A673 (cell line): ENCODE results near the gene KISS1. TPM values are rescaled to one million over a fixed set of nuclear protein-coding genes. Genes with fewer than 3 reads are reported as not detected.

Source experiments
- Bru-seq: library from RNA; stranded (reverse); fragments of 400-500 nt; gene quantifications from one replicate; lab custom pipeline; 2021; lab: Mats Ljungman, UMichigan
- BruChase-seq, 2 experiments: library from RNA; stranded (reverse); fragments of 400-500 nt; gene quantifications; one replicate each; lab custom pipeline; 2021; lab: Mats Ljungman, UMichigan
- BruUV-seq: library from RNA; stranded (reverse); fragments of 400-500 nt; replicated peaks from 2 replicates; lab custom pipeline; 2021; lab: Mats Ljungman, UMichigan
- CTCF ChIA-PET: fragments of 300-600 bp; sonication (Branson Sonifier 250); formaldehyde crosslinking; loops from one replicate; lab custom pipeline; 2022; ENCODE audit warnings: antibody characterized with exemption; lab: Charles Lee
- POLR2A ChIA-PET: fragments of 300-600 bp; sonication (Branson Sonifier 250); formaldehyde crosslinking; loops from one replicate; lab custom pipeline; 2022; ENCODE audit warnings: antibody characterized with exemption; ENCODE audit not compliant: low non-redundant PET; lab: Charles Lee
- DNase-seq: peaks from one replicate; pipeline ENCODE4 v3.0.0-alpha.2; 2015; ENCODE audit warnings: low spot score
- H3K27ac ChIP-seq: fragments of 200-600 bp; sonication (generic); 2 replicates; pipeline ENCODE4 v1.5.1; 2016; ENCODE audit warnings: mixed run types, low read depth, mild to moderate bottlenecking, mixed read lengths, antibody characterized with exemption, low read length; ENCODE audit not compliant: poor library complexity, severe bottlenecking
- H3K27me3 ChIP-seq: fragments of 200-600 bp; sonication (generic); replicated peaks from 2 replicates; pipeline ENCODE4 v1.6.1; 2017; ENCODE audit warnings: mixed run types, low read depth, mild to moderate bottlenecking, mixed read lengths, antibody characterized with exemption, low read length; ENCODE audit not compliant: insufficient read depth, poor library complexity
- H3K36me3 ChIP-seq: fragments of 200-600 bp; sonication (generic); 2 replicates; pipeline ENCODE4 v1.6.1; 2016; ENCODE audit warnings: mixed run types, mild to moderate bottlenecking, mixed read lengths, antibody characterized with exemption, low read length; ENCODE audit not compliant: insufficient read depth, poor library complexity, severe bottlenecking
- H3K4me1 ChIP-seq: fragments of 200-600 bp; sonication (generic); 2 replicates; pipeline ENCODE4 v1.6.1; 2017; ENCODE audit warnings: mixed run types, mild to moderate bottlenecking, mixed read lengths, antibody characterized with exemption, low read length; ENCODE audit not compliant: insufficient read depth, poor library complexity, severe bottlenecking
- H3K4me3 ChIP-seq: fragments of 200-600 bp; sonication (generic); 2 replicates; pipeline ENCODE4 v1.5.1; 2016; ENCODE audit warnings: low read depth, mixed run types, mild to moderate bottlenecking, mixed read lengths, low read length; ENCODE audit not compliant: poor library complexity, severe bottlenecking
- H3K9me3 ChIP-seq: fragments of 200-600 bp; sonication (generic); 2 replicates; pipeline ENCODE4 v1.6.1; 2016; ENCODE audit warnings: mixed run types, low read depth, mild to moderate bottlenecking, mixed read lengths, antibody characterized with exemption, low read length; ENCODE audit not compliant: poor library complexity, severe bottlenecking
- CTCF ChIP-seq: fragments of 300-800, 200-600 bp; sonication (generic); conservative IDR thresholded peaks from 2 replicates; pipeline ENCODE4 v1.5.1; 2017; ENCODE audit warnings: low read depth, mild to moderate bottlenecking, antibody characterized with exemption, low read length, moderate library complexity, mixed read lengths
- EZH2 ChIP-seq: fragments of 200-600 bp; sonication (generic); IDR thresholded peaks from 2 replicates; pipeline ENCODE4 v1.6.1; 2017; ENCODE audit warnings: borderline replicate concordance, low read depth, mild to moderate bottlenecking, mixed read lengths, antibody characterized with exemption, low read length; ENCODE audit not compliant: poor library complexity, severe bottlenecking
- intact Hi-C: fragments of 100-400 bp; cut with micrococcal nuclease; formaldehyde crosslinking; loops from one replicate; pipeline ENCODE4 v1.10.0; 2022; ENCODE audit not compliant: unreplicated experiment
- long read RNA-seq: library from polyadenylated mRNA; stranded (forward); transcript quantifications from one replicate; pipeline ENCODE4 v2.0.0, GENCODE V29; 2022
- total RNA-seq: library from RNA; stranded (reverse); gene quantifications from 2 replicates; pipeline ENCODE4 v1.2.3, GENCODE V29; 2021

KISS1 gene
- total RNA-seq, result not detected in 2 replicates
- Bru-seq, nascent RNA, result not detected
- not detected for BruChase-seq, experiment 1, labeled RNA remaining after a 2-hour chase
- not detected for BruChase-seq, experiment 2, labeled RNA remaining after a 6-hour chase
- long read RNA-seq, result 0 reads

GRCh38 chr1:204196068-204196795 is at the start of gene KISS1:
KISS1 (minus strand) TSS chr1:204196491; CDS start chr1:204192876, 3,615 bp downstream.
- no peaks in the 10 kb centered on the region for H3K27me3 ChIP-seq
- BruUV-seq, result no TSS peak
- no peak within 1 kb of the TSS for H3K4me3 ChIP-seq
- ChIA-PET CTCF (no interaction called here), POLR2A (no interaction called here)
- H3K9me3 ChIP-seq, result no peaks in the 10 kb centered on the region
- H3K27ac ChIP-seq, result no peak within 1 kb of the TSS
- DNase-seq, result no peak
- intact Hi-C loops, result no loop called here
- H3K4me1 ChIP-seq, result peaks cover under 1% of the 10 kb centered on the region
- H3K36me3 ChIP-seq, result no peaks in the 10 kb centered on the region
- no peak for TF ChIP-seq CTCF
- no peak for TF ChIP-seq EZH2

- no peak for DNase-seq
- BruUV-seq, result no TSS peak
- Histone ChIP-seq H3K27me3 (no peaks in the 10 kb centered on the region), H3K36me3 (no peaks in the 10 kb centered on the region), H3K27ac (no peak overlapping the region), H3K4me1 (no peaks in the 10 kb centered on the region), H3K4me3 (no peak overlapping the region), H3K9me3 (no peaks in the 10 kb centered on the region)
- intact Hi-C loops, result no loop called here
- ChIA-PET POLR2A (interaction anchor here (0.6 kb wide), 1 partner anchor 10 kb away, joined by 3 read pairs; no protein-coding TSS in a partner anchor), CTCF (no interaction called here)
- TF ChIP-seq CTCF (no peak), EZH2 (no peak)
Observed at GRCh38 chr1:204242920-204243319, 46.6 kb upstream of the KISS1 start.

- no peak overlapping the region for H3K27ac ChIP-seq
- no peak for DNase-seq
- no peaks in the 10 kb centered on the region for H3K4me1 ChIP-seq
- TF ChIP-seq EZH2, result no peak
- no peak overlapping the region for H3K4me3 ChIP-seq
- no peaks in the 10 kb centered on the region for H3K27me3 ChIP-seq
- no peaks in the 10 kb centered on the region for H3K36me3 ChIP-seq
- H3K9me3 ChIP-seq, result no peaks in the 10 kb centered on the region
- CTCF ChIA-PET, result no interaction called here
- intact Hi-C loops, result no loop called here
- no TSS peak for BruUV-seq
- POLR2A ChIA-PET, result no interaction called here
Observed at GRCh38 chr1:204241914-204242313, 45.6 kb upstream of the KISS1 start.
